GM12878 (cell line): ENCODE results near the gene LHX2. TPM values are rescaled to one million over a fixed set of nuclear protein-coding genes. Genes with fewer than 3 reads are reported as not detected.
A peak's percentile ranks its signal among the peaks of the same experiment; 100 is the strongest.

Experiments used
- CEBPB ChIP-seq, 2 experiments: fragments of 150-350 bp in 1 of 2; IDR thresholded peaks; 2 replicates each; pipeline ENCODE4 v1.6.1; 2012 to 2014; ENCODE audit warnings: low read depth in 2 of 2, low read length in 2 of 2, borderline replicate concordance in 1 of 2, inconsistent platforms in 1 of 2
- CREB1 ChIP-seq: IDR thresholded peaks from 2 replicates; pipeline ENCODE4 v1.6.1; 2012; ENCODE audit warnings: low read depth, mild to moderate bottlenecking, inconsistent platforms
- GATAD2B ChIP-seq: fragments of 450-650 bp; conservative IDR thresholded peaks from 2 replicates; pipeline ENCODE4 v1.6.1; 2017; ENCODE audit warnings: low read depth, mild to moderate bottlenecking, moderate library complexity
- HDAC6 ChIP-seq: fragments of 200-600 bp; sonication (generic); IDR thresholded peaks from one replicate; pipeline ENCODE4 v1.8.0; 2017; ENCODE audit warnings: antibody characterized with exemption; ENCODE audit not compliant: unreplicated experiment
- HDGF ChIP-seq: fragments of 450-650 bp; IDR thresholded peaks from 2 replicates; pipeline ENCODE4 v1.6.1; 2016; ENCODE audit warnings: antibody characterized with exemption
- IKZF1 ChIP-seq: fragments of 450-650 bp; conservative IDR thresholded peaks from 2 replicates; pipeline ENCODE4 v1.6.1; 2017; ENCODE audit warnings: antibody characterized with exemption, mild to moderate bottlenecking
- IKZF2 ChIP-seq, 2 experiments: fragments of 450-650 bp; IDR thresholded peaks; 2 replicates each; pipeline ENCODE4 v1.6.1; 2017; ENCODE audit warnings: mild to moderate bottlenecking in 2 of 2, moderate library complexity in 2 of 2
- LARP7 ChIP-seq: fragments of 450-650 bp; IDR thresholded peaks from 2 replicates; pipeline ENCODE4 v1.6.1; 2017; ENCODE audit warnings: mild to moderate bottlenecking
- NFIC ChIP-seq: IDR thresholded peaks from 2 replicates; pipeline ENCODE4 v1.6.1; 2012; ENCODE audit warnings: low read depth, mild to moderate bottlenecking, inconsistent platforms, low read length, moderate library complexity
- NR2F1 ChIP-seq: fragments of 450-650 bp; conservative IDR thresholded peaks from 2 replicates; pipeline ENCODE4 v1.6.1; 2017; ENCODE audit warnings: mild to moderate bottlenecking
- PAX8 ChIP-seq: fragments of 450-650 bp; IDR thresholded peaks from 2 replicates; pipeline ENCODE4 v1.6.1; 2017; ENCODE audit warnings: mild to moderate bottlenecking, moderate library complexity
- RCOR1 ChIP-seq: conservative IDR thresholded peaks from 2 replicates; pipeline ENCODE4 v1.6.1; 2012; ENCODE audit warnings: low read depth, low read length, improper control_type of control experiment
- RELA ChIP-seq: fragments of 450-650 bp; IDR thresholded peaks from 2 replicates; pipeline ENCODE4 v1.8.0; 2014; ENCODE audit warnings: borderline replicate concordance; ENCODE audit not compliant: partially characterized antibody
- REST ChIP-seq: IDR thresholded peaks from 2 replicates; pipeline ENCODE4 v1.6.1; 2012; ENCODE audit warnings: mild to moderate bottlenecking, low read depth, low read length
- SKIL ChIP-seq: fragments of 450-650 bp; IDR thresholded peaks from 2 replicates; pipeline ENCODE4 v1.6.1; 2017; ENCODE audit warnings: mild to moderate bottlenecking, low read depth, inconsistent platforms; ENCODE audit not compliant: poor library complexity, severe bottlenecking
- SMAD1 ChIP-seq: fragments of 450-650 bp; IDR thresholded peaks from 2 replicates; pipeline ENCODE4 v1.6.1; 2018; ENCODE audit warnings: mild to moderate bottlenecking, low read depth; ENCODE audit not compliant: partially characterized antibody
- SREBF2 ChIP-seq: IDR thresholded peaks from 2 replicates; pipeline ENCODE4 v1.6.1; 2012; ENCODE audit warnings: mild to moderate bottlenecking, low read length
- SUPT20H ChIP-seq: IDR thresholded peaks from 2 replicates; pipeline ENCODE4 v1.6.1; 2011; ENCODE audit warnings: low read depth, mild to moderate bottlenecking, low read length, moderate library complexity, borderline replicate concordance; ENCODE audit not compliant: control insufficient read depth
- ZNF207 ChIP-seq: fragments of 450-650 bp; IDR thresholded peaks from 2 replicates; pipeline ENCODE4 v1.6.1; 2014; ENCODE audit warnings: antibody characterized with exemption, mild to moderate bottlenecking, borderline replicate concordance
- ZZZ3 ChIP-seq: IDR thresholded peaks from 2 replicates; pipeline ENCODE4 v1.6.1; 2011; ENCODE audit warnings: low read depth; ENCODE audit not compliant: control insufficient read depth, insufficient read length
- polyA plus RNA-seq, 11 experiments: library from polyadenylated mRNA; depleted of rRNA in 4 of 11; unstranded in 6 of 11; stranded (reverse) in 5 of 11; fragments of >200 nt; fragmentation: Nextera tagmentation in 4 of 11; fragmentation: Illumina TruSeq in 1 of 11; extraction: Ambion mirVana in 4 of 11; extraction: Trizol in 1 of 11; gene quantifications; 1 replicate in 1 of 11; 2 replicates in 10 of 11; pipeline versions ENCODE4 v1.2.1 to v1.2.3, GENCODE V29; 2011 to 2016; ENCODE audit warnings: inconsistent platforms in 2 of 11, missing spikeins in 2 of 11, low read depth in 1 of 11
- total RNA-seq, 4 experiments: library from RNA; depleted of rRNA in 3 of 4; stranded (reverse); fragments of >200 nt in 3 of 4; fragmentation: Illumina TruSeq in 1 of 4; extraction: Trizol in 1 of 4; gene quantifications; 2 replicates each; pipeline versions ENCODE4 v1.2.1 to v1.2.3, GENCODE V29; 2013 to 2021
- TF ChIP-seq, protein P1 (sequence below): fragments of 450-650 bp; IDR thresholded peaks from 2 replicates; pipeline ENCODE4 v1.6.1; 2018; ENCODE audit warnings: borderline replicate concordance, mild to moderate bottlenecking; ENCODE audit not compliant: partially characterized antibody
- TF ChIP-seq, protein P2 (sequence below): IDR thresholded peaks from 2 replicates; pipeline ENCODE4 v1.6.1; 2011; ENCODE audit warnings: mild to moderate bottlenecking, low read depth, low read length, moderate library complexity; ENCODE audit not compliant: insufficient replicate concordance

Gene LHX2
- total and polyA plus RNA-seq, 10 of the 15 experiments (the other 5 are each of a cell fraction or from before 2014, with no cell fraction given): 0.82 to 69.8 (median 5.3) TPM

DNA sequence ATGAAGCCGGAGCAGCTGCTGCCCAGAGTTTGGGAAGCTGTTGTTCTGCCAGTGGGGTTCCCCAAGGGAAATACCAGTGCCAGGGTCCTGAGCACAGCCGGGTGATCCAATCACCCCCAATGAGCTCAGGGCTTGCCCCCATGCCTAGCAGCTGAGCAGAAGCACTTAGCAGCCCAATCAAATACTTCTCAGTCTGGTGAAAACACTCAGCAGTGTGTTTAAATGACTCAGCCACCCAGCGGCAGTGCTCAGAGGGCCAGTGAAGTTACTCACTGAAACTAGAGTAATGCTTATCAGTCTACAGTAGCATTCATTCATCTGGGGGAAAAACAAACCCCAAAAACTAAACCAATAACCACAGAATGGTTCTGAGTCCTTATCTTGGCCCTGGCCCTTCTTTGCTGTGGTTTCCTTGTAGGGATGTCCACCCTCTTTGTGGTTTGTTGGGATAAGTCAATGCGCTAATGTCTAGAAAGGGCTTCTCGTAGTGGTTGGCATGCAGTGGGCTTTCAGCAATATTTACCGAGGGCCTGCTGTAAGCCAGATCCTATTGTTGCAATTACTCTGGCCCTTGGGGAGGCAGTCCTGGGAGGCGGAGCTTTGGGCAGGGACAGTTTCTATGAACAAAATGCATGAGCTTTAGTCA, 43.1 kb downstream of the LHX2 start (continued):
- TF ChIP-seq, protein P1, sequence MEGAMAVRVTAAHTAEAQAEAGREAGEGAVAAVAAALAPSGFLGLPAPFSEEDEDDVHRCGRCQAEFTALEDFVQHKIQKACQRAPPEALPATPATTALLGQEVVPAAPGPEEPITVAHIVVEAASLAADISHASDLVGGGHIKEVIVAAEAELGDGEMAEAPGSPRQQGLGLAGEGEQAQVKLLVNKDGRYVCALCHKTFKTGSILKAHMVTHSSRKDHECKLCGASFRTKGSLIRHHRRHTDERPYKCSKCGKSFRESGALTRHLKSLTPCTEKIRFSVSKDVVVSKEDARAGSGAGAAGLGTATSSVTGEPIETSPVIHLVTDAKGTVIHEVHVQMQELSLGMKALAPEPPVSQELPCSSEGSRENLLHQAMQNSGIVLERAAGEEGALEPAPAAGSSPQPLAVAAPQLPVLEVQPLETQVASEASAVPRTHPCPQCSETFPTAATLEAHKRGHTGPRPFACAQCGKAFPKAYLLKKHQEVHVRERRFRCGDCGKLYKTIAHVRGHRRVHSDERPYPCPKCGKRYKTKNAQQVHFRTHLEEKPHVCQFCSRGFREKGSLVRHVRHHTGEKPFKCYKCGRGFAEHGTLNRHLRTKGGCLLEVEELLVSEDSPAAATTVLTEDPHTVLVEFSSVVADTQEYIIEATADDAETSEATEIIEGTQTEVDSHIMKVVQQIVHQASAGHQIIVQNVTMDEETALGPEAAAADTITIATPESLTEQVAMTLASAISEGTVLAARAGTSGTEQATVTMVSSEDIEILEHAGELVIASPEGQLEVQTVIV: no peak
- TF ChIP-seq IKZF2 (IDR thresholded peaks at IDR 0.05): peak; percentile 96 to 99
- TF ChIP-seq ZZZ3: no peak
- TF ChIP-seq SKIL: peak; percentile 99
- no peak for TF ChIP-seq PAX8
- peak; percentile 98 for TF ChIP-seq NFIC
- TF ChIP-seq SREBF2: no peak
- TF ChIP-seq REST: no peak
- peak; percentile 91 for TF ChIP-seq NR2F1
- peak; percentile 61 for TF ChIP-seq RELA
- no peak for TF ChIP-seq RCOR1
- peak; percentile 54; the same call in 1 of the 2 replicates for TF ChIP-seq CREB1
- TF ChIP-seq GATAD2B: peak; percentile 59; the same call in 1 of the 2 replicates
- TF ChIP-seq SMAD1: no peak
- TF ChIP-seq CEBPB (IDR thresholded peaks at IDR 0.05; ENCODE audit: borderline replicate concordance in 1 of 2, low read depth in 2 of 2, low read length in 2 of 2): peak in 1 of 2 experiments; percentile 96; a peak in 2 of 4 replicates
- no peak for TF ChIP-seq HDGF
- no peak for TF ChIP-seq ZNF207
- TF ChIP-seq LARP7: no peak
- no peak for TF ChIP-seq SUPT20H
- peak; percentile 86 for TF ChIP-seq IKZF1
- TF ChIP-seq HDAC6: no peak
- TF ChIP-seq, protein P2, sequence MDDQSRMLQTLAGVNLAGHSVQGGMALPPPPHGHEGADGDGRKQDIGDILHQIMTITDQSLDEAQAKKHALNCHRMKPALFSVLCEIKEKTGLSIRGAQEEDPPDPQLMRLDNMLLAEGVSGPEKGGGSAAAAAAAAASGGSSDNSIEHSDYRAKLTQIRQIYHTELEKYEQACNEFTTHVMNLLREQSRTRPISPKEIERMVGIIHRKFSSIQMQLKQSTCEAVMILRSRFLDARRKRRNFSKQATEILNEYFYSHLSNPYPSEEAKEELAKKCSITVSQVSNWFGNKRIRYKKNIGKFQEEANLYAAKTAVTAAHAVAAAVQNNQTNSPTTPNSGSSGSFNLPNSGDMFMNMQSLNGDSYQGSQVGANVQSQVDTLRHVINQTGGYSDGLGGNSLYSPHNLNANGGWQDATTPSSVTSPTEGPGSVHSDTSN: peak; percentile 48
